ENCODE measurements around the gene FXYD7. TPM values are rescaled to one million over a fixed set of nuclear protein-coding genes. Genes with fewer than 3 reads are reported as not detected.
"Not testable (repeated sequence)": the region's sequence is repeated elsewhere in the genome, so short reads cannot be mapped to it uniquely, and the experiment has no call there.

Gene FXYD7, protein sequence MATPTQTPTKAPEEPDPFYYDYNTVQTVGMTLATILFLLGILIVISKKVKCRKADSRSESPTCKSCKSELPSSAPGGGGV
- polyA plus RNA-seq (ENCODE audit: insufficient read length in 4 of 4), result 1 to 10 TPM in 2 of 4 donors, under 1 TPM in 2; 0.44 to 2.2 (median 1.3) TPM

DNA sequence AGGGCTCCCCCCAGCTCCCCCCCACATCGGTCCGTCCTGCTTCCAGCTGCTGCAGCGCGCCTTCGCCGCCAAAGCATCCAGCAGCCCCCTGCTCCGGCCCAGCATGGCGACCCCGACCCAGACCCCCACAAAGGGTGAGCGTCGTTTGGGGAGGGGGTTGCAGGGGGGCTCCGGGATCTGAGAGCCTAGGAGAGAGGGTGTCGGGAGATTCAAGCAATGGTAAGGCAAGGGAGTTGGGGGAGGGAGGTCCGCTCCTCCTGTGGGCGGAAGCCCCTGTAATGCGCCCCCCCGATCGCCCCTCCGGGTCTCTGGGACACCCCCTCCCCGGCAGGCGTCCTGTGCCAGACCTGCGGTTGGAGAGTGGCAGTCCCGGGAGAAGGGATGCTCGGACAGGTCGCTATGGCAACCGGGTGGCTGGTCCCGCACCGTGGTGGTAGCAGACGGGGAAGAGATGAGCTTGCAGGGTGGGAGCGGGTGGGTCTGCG lies at the start of gene FXYD7:
Gene FXYD7, plus strand, starts transcription at position 25 of the 485 bp plus-strand sequence. Its CDS starts 79 bp downstream, at position 104.
- DNase-seq (ENCODE audit: low read depth in 4 of 4, low spot score in 2 of 4), result no peak

DNA sequence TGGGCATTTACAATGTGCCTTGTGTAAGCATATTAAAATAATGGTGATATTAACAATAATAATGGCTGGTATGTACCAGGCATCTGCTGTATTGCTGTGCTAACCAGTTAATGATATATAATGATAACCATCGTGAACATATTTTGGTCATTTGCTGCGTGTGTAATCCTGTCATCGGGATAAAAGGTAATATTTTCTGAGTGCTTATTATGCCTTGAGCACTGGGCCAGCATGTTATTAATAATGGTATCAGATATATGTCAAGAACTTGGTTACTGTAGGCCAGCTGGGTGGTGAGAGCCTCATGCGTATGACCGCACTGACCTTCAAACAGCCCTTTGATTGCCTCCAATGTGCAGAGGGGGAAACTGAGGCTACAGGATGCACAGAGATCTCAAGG lies 49.6 kb upstream of the FXYD7 start:
- no peak for DNase-seq (ENCODE audit: low read depth in 4 of 4, low spot score in 2 of 4)

DNA sequence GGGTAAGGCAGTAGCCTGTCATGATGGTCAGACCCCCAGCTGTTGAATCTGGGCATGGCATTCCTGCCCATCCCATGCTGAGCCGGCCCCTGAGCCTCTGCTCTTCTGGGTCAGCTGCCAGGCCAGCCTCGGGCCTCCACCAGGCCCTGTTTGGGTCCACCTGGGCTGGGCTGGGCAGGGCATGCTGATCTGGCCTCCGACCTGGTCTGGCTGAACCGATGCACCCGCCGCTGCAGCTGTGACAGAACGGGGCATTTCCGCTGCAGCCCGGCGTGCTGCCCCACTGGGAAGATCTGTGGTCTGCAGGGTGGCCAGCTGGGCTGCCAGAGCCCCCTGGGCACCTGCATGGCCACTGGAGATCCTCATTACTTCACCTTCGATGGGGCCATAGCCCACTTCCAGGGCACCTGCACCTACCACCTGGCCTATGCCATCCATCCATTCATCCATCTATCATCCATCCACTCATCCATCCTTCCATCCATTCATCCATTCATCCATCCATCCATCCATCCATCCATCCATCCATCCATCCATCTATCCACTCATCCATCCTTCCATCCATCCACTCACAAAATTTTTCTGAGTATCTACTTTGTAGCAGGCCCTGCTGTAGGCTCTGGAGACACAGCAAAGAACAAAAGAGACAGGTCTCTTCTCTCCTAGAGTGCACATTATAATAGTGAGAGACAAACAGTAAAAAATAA lies 49.0 kb upstream of the FXYD7 start:
- no peak for DNase-seq (ENCODE audit: low read depth in 4 of 4, low spot score in 2 of 4)

DNA sequence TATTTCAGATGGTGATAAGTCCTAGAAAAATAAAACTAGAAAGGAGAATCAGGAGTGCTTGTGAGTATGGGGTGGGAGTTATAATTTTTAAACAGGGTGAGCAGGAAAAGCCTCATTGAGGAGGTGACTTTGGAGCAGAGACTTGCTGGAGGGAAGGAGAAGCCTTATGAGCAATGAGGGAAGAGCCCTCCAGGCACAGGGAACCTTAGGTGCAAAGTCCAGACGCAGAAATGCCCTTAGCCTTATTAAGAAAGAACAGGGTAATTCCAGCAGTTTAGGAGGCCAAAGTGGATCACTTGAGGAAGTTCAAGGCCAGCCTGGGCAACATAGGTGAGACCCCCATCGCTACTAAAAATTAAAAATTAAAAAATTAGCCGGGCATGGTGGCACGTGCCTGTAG lies 48.4 kb upstream of the FXYD7 start:
- no peak for DNase-seq (ENCODE audit: low read depth in 4 of 4, low spot score in 2 of 4)

DNA sequence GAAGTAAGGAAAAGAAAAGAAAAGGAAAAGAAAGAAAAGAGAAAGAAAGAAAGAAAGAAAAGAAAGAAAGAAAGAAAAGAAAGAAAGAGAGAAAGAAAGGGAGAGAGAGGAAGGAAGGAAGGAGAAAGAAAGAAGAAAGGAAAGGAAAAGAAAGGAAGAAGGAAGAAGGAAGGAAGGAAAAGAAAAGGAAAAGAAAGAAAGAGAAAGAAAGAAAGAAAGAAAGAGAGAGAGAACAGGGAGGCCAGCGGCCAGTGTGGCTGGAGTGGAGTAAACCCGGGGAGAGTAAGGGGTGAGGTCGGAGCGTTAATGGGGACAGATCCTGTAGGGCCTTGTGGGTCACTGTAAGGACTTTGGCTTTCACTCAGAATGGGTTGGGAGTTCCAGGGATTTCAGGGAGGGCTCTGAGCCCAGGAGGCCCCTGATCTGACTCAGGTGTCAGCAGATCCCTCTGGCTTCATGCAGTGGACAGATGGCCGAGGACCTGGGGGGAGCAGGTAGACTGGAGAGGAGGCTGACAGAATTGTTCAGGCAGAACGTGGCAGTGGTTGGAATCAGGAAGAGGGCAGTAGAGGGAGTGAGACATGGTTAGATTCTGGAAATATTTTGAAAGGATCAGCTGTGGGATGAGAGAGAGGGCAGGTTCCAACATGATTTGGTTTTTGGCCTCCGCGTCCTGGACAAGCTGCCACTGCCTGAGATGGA lies 47.2 kb upstream of the FXYD7 start:
- no peak for DNase-seq (ENCODE audit: low read depth in 4 of 4, low spot score in 2 of 4)

DNA sequence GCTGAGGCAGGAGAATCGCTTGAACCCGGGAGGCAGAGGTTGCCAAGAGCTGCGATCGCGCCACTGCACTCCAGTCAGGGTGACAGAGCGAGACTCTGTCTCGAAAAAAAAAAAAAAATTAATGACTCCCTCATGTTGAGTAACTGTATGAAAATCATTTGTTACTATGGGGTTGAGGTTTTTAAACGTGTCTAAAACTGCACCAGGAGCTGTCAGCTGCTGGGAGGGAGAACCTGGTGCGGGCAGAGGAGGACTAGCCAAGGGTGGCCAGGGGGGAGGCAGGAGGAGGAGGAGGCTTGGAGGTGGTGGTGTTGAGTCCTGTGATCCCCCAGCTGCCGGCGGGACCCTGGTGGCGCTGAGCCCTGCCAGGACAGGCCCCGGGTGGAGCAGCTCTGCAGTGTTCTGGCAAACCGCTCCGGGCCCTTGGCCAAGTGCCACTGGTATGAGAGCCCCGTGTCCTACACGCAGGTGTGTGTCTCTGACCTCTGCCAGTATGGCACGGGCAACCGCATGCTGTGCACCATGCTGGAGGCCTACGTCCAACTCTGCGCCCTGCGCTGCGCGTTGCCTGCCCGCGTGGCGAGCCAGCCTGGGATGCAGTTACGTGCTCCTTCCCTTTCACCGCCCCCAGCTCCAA lies 44.5 kb upstream of the FXYD7 start:
- no peak for DNase-seq (ENCODE audit: low read depth in 4 of 4, low spot score in 2 of 4)

DNA sequence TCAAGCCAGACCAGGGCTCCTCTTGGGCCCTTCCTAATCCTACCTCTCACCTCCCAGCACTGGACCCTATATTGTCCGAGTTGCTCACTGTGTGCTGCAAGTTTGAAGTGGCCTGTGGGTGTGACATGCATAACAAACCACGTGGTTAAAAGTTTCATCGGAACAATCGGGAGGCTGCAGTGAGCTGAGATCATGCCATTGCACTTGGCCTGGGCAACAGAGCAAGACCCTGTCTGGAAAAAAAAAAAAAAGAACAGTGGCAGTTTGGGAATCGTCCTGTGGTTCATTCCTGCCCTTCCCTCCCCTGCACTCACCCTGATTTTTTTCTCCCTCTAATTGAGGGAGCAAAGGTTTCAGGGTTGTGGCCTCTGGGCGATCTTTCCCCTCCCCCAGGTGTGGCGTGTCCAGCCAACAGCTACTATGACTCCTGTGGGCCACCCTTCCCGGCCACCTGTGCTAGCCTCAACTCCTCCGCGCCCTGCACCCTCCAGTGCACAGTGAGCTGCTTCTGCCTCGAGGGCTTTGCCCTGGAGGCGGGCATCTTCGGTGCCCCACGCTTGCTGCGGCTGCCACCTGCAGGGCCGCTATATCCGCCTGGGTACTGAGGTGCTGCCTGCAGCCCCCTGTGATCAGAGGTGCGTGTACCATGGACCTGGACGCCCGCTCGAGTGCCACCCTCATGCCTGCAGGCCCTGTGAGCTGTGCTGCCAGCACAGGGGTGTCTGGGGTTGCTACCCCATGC lies 43.7 kb upstream of the FXYD7 start:
- no peak for DNase-seq (ENCODE audit: low read depth in 4 of 4, low spot score in 2 of 4)

DNA sequence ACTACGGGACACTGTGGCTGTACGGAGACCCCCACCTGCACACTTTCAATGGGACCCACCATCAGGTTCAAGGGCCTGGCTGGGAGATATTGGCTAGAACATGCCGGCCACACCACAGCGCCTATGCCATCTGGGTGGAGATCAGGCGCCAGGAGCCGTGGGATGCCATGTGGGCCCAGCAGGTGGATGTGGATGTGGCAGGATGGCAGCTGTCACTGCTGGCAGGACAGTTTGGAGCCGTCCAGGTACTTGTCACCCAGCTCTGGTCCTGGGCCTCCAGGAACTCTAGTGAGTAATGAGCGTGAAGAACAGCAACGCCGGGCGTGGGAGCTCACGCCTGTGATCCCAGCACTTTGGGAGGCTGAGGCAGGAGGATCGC lies 43.2 kb upstream of the FXYD7 start:
- no peak for DNase-seq (ENCODE audit: low read depth in 4 of 4, low spot score in 2 of 4)

DNA sequence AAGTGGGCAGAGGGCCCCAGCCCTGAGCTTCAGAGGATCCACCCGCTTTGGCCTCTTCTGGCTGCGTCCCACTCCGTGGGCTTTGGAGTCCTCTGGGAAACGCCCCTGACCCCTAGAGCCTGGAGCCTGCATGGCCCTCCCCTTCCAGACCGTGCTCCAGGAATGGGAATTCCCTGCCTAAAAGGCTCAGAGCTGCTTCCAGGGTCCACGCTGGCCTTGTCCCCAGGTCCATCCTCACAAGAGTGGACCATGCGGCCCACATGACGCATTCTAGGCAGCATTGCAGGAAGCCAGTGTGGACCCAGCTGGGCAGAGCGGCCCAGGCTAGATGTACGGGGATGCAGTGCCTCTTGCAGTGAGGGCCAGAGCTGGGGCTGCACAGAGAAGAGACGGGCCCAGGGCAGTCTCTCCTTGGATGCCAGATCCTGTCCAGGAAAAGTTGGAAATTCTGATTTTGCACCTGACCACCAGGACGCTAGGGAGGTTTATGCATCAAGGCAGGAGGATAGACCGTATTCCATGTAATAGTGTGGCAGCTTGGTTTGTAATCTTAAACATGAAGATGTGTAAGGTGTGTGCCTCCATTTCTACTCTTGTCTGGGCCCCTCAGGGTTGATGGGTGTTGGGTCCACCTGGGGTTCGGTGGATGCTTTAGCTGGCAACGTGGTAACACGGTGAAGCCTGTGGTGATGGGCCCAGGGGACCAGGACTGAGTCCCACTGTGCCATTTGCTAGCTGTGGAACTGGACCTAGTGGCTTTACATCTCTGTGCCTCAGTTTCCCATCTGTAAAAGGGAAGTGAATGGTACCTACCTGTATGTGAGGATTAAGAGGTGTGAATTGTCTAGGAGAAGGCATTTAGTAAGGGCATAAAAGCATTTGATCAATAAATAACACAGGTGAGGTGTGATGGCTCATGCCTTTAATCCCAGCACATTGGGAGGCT lies 42.2 kb upstream of the FXYD7 start:
- DNase-seq (ENCODE audit: low read depth in 4 of 4, low spot score in 2 of 4), result no peak

DNA sequence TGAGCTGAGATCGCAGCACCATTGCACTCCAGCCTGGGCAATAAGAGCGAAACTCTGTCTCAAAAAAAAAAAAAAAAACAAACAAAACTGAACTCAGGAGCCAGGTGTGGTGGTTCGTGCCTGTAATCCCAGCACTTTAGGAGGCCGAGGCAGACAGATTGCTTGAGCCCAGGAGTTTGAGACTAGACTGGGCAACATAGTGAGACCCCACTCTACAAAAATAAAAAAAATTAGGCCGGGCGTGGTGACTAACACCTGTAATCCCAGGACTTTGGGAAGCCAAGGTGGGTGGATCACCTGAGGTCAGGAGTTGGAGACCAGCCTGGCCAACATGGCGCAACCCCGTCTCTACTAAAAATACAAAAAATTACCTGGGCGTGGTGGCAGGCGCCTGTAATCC lies 41.1 kb upstream of the FXYD7 start:
- DNase-seq (ENCODE audit: low read depth in 4 of 4, low spot score in 2 of 4), result not testable (repeated sequence)

DNA sequence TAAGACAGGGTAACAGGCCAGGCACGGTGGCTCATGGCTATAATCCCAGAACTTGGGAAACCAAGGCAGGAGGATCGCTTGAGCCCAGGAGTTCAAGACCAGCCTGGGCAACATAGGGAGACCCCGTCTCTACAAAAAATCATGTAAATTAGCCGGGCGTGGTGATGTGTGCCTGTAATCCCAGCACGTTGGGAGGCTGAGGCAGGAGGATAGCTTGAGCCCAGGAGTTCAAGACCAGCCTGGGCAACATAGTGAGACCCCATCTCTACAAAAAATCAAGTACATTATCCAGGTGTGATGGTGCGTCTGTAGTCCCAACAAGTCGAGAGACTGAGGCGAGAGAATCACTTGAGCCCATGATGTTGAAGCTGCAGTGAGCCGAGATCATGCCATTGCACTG lies 39.4 kb upstream of the FXYD7 start:
- not testable (repeated sequence) for DNase-seq (ENCODE audit: low read depth in 4 of 4, low spot score in 2 of 4)

DNA sequence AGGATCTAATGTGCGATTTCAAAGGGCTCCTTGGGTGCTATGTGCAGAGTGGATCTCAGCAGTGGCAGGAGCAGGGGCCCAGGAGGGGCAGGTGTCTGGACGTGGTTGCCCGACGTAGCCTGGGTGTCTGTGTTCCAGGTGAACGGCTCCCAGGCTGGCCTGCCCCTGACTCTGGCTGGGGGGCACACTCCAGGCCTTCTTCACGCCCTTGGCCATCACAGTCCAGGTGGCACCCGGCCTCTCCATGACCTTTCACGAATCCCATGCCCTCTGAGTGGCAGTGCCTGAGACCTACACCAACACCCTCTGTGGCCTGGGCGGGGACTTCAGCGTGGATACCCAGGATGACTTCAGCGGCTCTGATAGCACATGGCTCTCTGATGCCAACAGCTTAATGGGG lies 38.7 kb upstream of the FXYD7 start:
- DNase-seq (ENCODE audit: low read depth in 4 of 4, low spot score in 2 of 4), result no peak

DNA sequence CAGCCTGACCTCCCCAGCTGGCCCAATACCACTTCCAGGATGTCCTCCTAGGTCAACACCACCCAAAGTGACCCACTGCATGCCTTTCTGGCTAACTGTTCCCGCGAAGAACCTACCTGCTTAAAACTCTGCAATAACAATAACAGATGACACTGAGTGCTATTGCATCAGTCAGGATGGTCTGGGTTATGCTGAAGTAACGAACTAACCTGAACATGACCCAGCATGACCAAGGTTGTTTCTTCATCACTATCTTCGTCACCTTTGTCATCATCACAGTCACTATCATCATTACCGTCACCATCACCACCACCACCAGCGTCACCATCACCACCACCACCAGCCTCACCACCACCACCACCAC lies 38.0 kb upstream of the FXYD7 start:
- DNase-seq (ENCODE audit: low read depth in 4 of 4, low spot score in 2 of 4), result no peak

DNA sequence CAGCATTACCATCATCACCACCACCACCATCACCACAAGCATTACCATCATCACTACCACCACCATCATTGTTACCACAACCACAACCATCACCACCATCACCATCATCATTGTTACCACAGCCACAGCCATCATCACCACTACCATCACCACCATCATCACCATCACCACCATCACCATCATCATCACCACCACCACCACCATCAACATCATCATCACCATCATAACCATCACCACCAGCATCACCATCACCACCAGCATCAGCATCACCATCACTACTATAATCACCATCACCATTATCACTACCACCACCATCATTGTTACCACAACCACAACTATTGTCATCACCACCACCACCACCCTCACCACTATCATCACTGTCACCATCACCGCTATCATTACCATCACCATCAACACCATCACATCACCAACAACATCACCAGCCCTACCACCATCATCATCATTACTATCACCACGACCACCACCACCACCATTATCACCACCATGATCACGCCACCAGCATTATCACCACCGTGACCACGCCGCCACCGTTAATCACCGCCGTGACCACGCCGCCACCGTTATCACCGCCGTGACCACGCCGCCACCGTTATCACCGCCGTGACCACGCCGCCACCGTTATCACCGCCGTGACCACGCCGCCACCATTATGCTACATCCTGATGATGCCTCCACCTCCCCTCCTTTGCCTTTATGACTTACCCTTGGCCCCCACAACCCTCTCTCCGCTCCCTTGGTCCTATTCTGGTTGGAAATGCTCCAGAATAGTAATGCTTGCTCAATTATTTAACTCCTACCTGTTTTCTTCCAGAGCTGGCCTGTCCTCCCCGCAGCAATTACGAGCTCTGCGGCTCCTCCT lies 37.4 kb upstream of the FXYD7 start:
- DNase-seq (ENCODE audit: low read depth in 4 of 4, low spot score in 2 of 4), result no peak

DNA sequence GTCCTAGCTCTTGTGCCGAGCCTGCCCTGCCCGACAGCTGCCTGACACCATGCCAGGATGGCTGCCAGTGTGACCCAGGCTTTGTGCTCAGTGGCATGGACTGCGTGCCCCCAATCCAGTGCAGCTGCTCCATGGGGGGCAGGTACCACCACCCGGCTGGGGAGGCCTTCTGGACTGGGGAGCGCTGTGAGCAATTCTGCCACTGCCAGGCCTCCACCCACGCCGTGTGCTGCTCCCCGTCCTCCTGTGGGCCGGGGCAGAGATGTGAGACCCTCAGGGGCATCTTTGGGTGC lies 36.8 kb upstream of the FXYD7 start:
- DNase-seq (ENCODE audit: low read depth in 4 of 4, low spot score in 2 of 4), result no peak

DNA sequence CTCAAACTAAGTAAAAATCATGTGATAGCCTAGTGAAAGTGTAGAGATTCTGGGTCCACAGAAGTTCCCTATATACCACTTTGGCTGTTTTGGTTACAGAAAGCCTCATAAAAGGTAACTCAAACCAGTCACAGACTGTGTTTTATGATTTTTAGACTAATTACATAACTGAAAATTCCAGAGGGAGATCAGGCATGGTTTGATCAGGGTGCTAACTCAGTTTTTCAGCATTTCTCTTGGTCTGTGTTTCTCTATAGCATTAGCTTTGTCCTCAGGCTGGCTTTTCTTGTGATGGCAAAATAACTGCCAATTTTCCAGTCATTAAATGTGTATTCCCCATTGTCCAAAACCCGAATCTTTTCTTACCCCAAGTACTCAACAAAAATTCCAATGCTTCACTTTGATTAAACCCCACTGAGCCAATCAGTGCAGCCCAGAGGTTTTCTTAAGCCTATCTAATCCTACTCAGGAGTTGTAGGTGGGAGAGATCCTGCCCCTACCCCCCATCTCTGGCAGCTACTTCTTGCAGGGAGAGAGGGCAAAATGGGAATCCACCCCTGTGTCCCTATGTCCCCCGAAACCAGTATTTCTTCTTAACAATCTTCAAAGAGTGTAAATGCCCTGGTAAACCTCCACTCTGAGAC lies 36.0 kb upstream of the FXYD7 start:
- DNase-seq (ENCODE audit: low read depth in 4 of 4, low spot score in 2 of 4), result no peak

DNA sequence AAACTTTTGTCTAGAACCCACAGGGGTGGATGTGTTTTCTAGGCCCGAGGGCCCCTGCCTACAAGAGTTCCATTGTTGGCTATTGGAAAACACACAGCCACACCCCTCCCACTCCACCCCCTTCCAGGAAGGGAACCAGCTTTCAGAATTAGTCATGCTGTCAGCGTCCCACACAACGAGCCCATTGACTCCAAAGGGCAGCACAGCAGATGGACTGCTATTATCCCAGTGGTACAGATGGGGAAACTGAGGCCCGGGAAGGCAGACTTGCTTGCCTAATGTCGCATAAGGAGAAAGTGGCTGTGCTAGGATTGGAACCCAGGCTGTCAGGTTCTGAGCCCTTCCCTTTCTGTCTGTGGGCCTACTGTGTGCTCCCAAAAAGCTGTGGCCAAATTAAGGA lies 35.5 kb upstream of the FXYD7 start:
- DNase-seq (ENCODE audit: low read depth in 4 of 4, low spot score in 2 of 4), result no peak

DNA sequence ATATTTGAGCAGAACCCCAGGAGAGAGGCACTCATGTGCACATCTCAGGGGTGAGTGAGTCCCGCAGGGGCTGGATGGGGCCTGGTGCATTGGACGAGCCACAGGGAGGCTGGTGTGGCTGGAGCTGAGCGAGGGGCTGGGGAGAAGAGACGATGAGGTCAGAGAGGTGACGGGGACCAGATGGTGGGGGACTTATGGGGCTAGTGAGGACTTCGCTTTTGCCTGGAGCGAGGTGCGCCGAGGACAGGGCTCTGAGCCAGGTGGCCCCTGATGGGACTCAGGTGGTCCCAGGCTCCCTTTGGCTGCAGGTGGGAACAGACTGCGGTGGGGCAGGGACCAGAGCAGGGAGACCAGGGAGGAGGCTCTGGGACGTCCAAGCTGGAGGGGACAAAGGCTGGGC lies 34.3 kb upstream of the FXYD7 start:
- no peak for DNase-seq (ENCODE audit: low read depth in 4 of 4, low spot score in 2 of 4)

Measured in left renal cortex interstitium (tissue), 4 donors.